HCT116 (cell line): ENCODE measurements around the gene TCEA3. TPM values are rescaled to one million over a fixed set of nuclear protein-coding genes. Genes with fewer than 3 reads are reported as not detected.

ENCODE experiments used
- ATAC-seq: fragments of 200-7000 bp; cut with Tn5 transposase; 2 replicates; pipeline ENCODE4 v1.9.1; 2020; ENCODE audit warnings: mild to moderate bottlenecking, moderate library complexity
- BruUV-seq: library from RNA; stranded (reverse); fragments of 400-500 nt; replicated peaks from 2 replicates; lab custom pipeline; 2021; lab: Mats Ljungman, UMichigan
- CTCF ChIA-PET: fragments of 300-600 bp; sonication (Branson Sonifier 250); formaldehyde crosslinking; loops from one replicate; lab custom pipeline; 2021; ENCODE audit warnings: antibody characterized with exemption; lab: Charles Lee
- POLR2A ChIA-PET: fragments of 300-600, 350-600 bp; sonication (Branson Sonifier 250); formaldehyde crosslinking; loops from one replicate; lab custom pipeline; 2021; ENCODE audit warnings: antibody characterized with exemption; lab: Charles Lee
- RAD21 ChIA-PET, 2 experiments: fragments of 300-600 bp; sonication (Branson Sonifier 250); formaldehyde crosslinking; loops; one replicate each; lab custom pipeline; 2023; ENCODE audit warnings: low total read pairs in 2 of 2; ENCODE audit not compliant: uncharacterized antibody in 2 of 2, unreplicated experiment in 2 of 2, low non-redundant PET in 1 of 2; lab: Charles Lee
- DNase-seq: peaks from one replicate; pipeline ENCODE4 v3.0.0-alpha.2; 2010; ENCODE audit warnings: low read depth, low spot score
- H2AFZ ChIP-seq: fragments of 200-600 bp; shearing (Covaris generic), sonication (generic); 2 replicates; pipeline ENCODE4 v1.6.1; 2017; ENCODE audit warnings: low read depth, mixed run types, mixed read lengths, antibody characterized with exemption, low read length; ENCODE audit not compliant: poor library complexity, severe bottlenecking
- H3K27ac ChIP-seq: 2 replicates; pipeline ENCODE4 v1.5.1; 2012; ENCODE audit warnings: low read depth, low read length
- H3K27me3 ChIP-seq: fragments of 200-600 bp; sonication (generic); 2 replicates; pipeline ENCODE4 v1.6.1; 2016; ENCODE audit warnings: mixed run types, low read length, mixed read lengths; ENCODE audit not compliant: insufficient read depth
- H3K36me3 ChIP-seq, 2 experiments: fragments of 200-500 bp in 1 of 2; fragments of 200-600 bp in 1 of 2; sonication (Bioruptor generic) in 1 of 2; sonication (generic) in 1 of 2; 2 replicates each; pipeline versions ENCODE4 v1.5.1 to v1.6.1; 2014 to 2016; ENCODE audit warnings: low read length in 2 of 2, inconsistent platforms in 1 of 2, mixed read lengths in 1 of 2, mixed run types in 1 of 2; ENCODE audit not compliant: insufficient read depth in 2 of 2, control insufficient read depth in 1 of 2
- H3K4me1 ChIP-seq, 2 experiments: fragments of 200-600 bp in 1 of 2; sonication (generic) in 1 of 2; 2 replicates each; pipeline versions ENCODE4 v1.5.1 to v1.6.1; 2012 to 2017; ENCODE audit warnings: low read length in 2 of 2, inconsistent platforms in 1 of 2, mild to moderate bottlenecking in 1 of 2, mixed read lengths in 1 of 2, mixed run types in 1 of 2, moderate library complexity in 1 of 2; ENCODE audit not compliant: insufficient read depth in 2 of 2, control insufficient read depth in 1 of 2
- H3K4me2 ChIP-seq: fragments of 200-600 bp; sonication (generic); 2 replicates; pipeline ENCODE4 v1.6.1; 2017; ENCODE audit warnings: mixed run types, low read length, mixed read lengths
- H3K4me3 ChIP-seq, 2 experiments: fragments of 200-600 bp in 1 of 2; sonication (generic) in 1 of 2; replicated peaks in 1 of 2; 2 replicates each; pipeline ENCODE4 v1.5.1; 2011 to 2016; ENCODE audit warnings: low read length in 2 of 2, control low read depth in 1 of 2, low read depth in 1 of 2, mild to moderate bottlenecking in 1 of 2, mixed read lengths in 1 of 2, mixed run types in 1 of 2
- H3K79me2 ChIP-seq: fragments of 200-600 bp; sonication (generic); 2 replicates; pipeline ENCODE4 v1.6.1; 2017; ENCODE audit warnings: mild to moderate bottlenecking, mixed run types, low read length, moderate library complexity, mixed read lengths; ENCODE audit not compliant: insufficient read depth
- H3K9ac ChIP-seq: fragments of 200-600 bp; sonication (generic); 2 replicates; pipeline ENCODE4 v1.6.1; 2016; ENCODE audit warnings: low read length, mixed read lengths
- H3K9me2 ChIP-seq: fragments of 200-600 bp; sonication (generic), shearing (Covaris generic); 2 replicates; pipeline ENCODE4 v1.6.1; 2017; ENCODE audit warnings: mixed run types, mild to moderate bottlenecking, moderate library complexity; ENCODE audit not compliant: insufficient read depth
- H3K9me3 ChIP-seq, 2 experiments: fragments of 200-500 bp in 1 of 2; fragments of 200-600 bp in 1 of 2; sonication (Bioruptor generic) in 1 of 2; sonication (generic) in 1 of 2; 2 replicates each; pipeline ENCODE4 v1.6.1; 2014 to 2017; ENCODE audit warnings: low read length in 2 of 2, mixed read lengths in 2 of 2, inconsistent platforms in 1 of 2, low read depth in 1 of 2, mild to moderate bottlenecking in 1 of 2, mixed run types in 1 of 2, moderate library complexity in 1 of 2; ENCODE audit not compliant: control insufficient read depth in 1 of 2, insufficient read depth in 1 of 2
- H4K20me1 ChIP-seq: fragments of 200-600 bp; sonication (generic), shearing (Covaris generic); 2 replicates; pipeline ENCODE4 v1.6.1; 2017; ENCODE audit warnings: mixed run types, mild to moderate bottlenecking, moderate library complexity; ENCODE audit not compliant: insufficient read depth
- CBX3 ChIP-seq: IDR thresholded peaks from 2 replicates; pipeline ENCODE4 v1.6.1; 2012; ENCODE audit warnings: low read depth
- ELF1 ChIP-seq: IDR thresholded peaks from 2 replicates; pipeline ENCODE4 v1.6.1; 2012; ENCODE audit warnings: low read depth, borderline replicate concordance
- EZH2 ChIP-seq: fragments of 200-600 bp; sonication (generic); IDR thresholded peaks from 2 replicates; pipeline ENCODE4 v1.6.1; 2017; ENCODE audit warnings: antibody characterized with exemption, mixed run types
- EZH2phosphoT487 ChIP-seq: fragments of 200-600 bp; IDR thresholded peaks from 2 replicates; pipeline ENCODE4 v1.6.1; 2018; ENCODE audit warnings: antibody characterized with exemption, borderline replicate concordance
- JUND ChIP-seq: IDR thresholded peaks from 2 replicates; pipeline ENCODE4 v1.6.1; 2012
- POLR2A ChIP-seq: IDR thresholded peaks from 2 replicates; pipeline ENCODE4 v1.7.0; 2011; ENCODE audit warnings: borderline replicate concordance; ENCODE audit not compliant: insufficient read depth, insufficient read length; ENCODE audit errors: extremely low read depth
- POLR2AphosphoS5 ChIP-seq: IDR thresholded peaks from 2 replicates; pipeline ENCODE4 v1.6.1; 2011; ENCODE audit warnings: mild to moderate bottlenecking, low read depth, low read length, moderate library complexity
- SRF ChIP-seq: IDR thresholded peaks from 2 replicates; pipeline ENCODE4 v1.6.1; 2012; ENCODE audit warnings: low read depth
- TCF7L2 ChIP-seq: IDR thresholded peaks from 2 replicates; pipeline ENCODE4 v1.7.0; 2011; ENCODE audit warnings: borderline replicate concordance, inconsistent platforms; ENCODE audit not compliant: insufficient read depth, insufficient read length; ENCODE audit errors: extremely low read depth
- YY1 ChIP-seq: IDR thresholded peaks from 2 replicates; pipeline ENCODE4 v1.6.1; 2011; ENCODE audit warnings: low read length, low read depth, moderate library complexity, mild to moderate bottlenecking; ENCODE audit not compliant: insufficient replicate concordance; ENCODE audit errors: extremely low read depth
- ZFX ChIP-seq: fragments of 450-650 bp; IDR thresholded peaks from 2 replicates; pipeline ENCODE4 v1.6.1; 2017
- intact Hi-C: fragments of 100-400 bp; cut with micrococcal nuclease; formaldehyde crosslinking; loops from 2 replicates; pipeline ENCODE4 v1.10.0; 2022
- total RNA-seq: library from RNA; stranded (reverse); gene quantifications from one replicate; pipeline ENCODE4 v1.2.1, GENCODE V29; 2021; ENCODE audit not compliant: unreplicated experiment
- TF ChIP-seq, protein P1 (sequence below): IDR thresholded peaks from 2 replicates; pipeline ENCODE4 v1.6.1; 2011; ENCODE audit warnings: mild to moderate bottlenecking, low read length, moderate library complexity; ENCODE audit not compliant: insufficient replicate concordance; ENCODE audit errors: extremely low read depth
- TF ChIP-seq, protein P2 (sequence below): IDR thresholded peaks from 2 replicates; pipeline ENCODE4 v1.6.1; 2012; ENCODE audit warnings: low read depth
- TF ChIP-seq, protein P3 (sequence below), 3 experiments: fragments of 200-600 bp in 1 of 3; sonication (generic) in 1 of 3; IDR thresholded peaks in 2 of 3; conservative IDR thresholded peaks in 1 of 3; 2 replicates each; pipeline ENCODE4 v1.5.1; 2012 to 2017; ENCODE audit warnings: low read depth in 2 of 3, low read length in 2 of 3, antibody characterized with exemption in 1 of 3, borderline replicate concordance in 1 of 3, control low read depth in 1 of 3, mild to moderate bottlenecking in 1 of 3, mixed read lengths in 1 of 3, mixed run types in 1 of 3, moderate library complexity in 1 of 3; ENCODE audit not compliant: insufficient read depth in 1 of 3
- TF ChIP-seq, protein P4 (sequence below): IDR thresholded peaks from 2 replicates; pipeline ENCODE4 v1.6.1; 2012

The TCEA3 gene
- total RNA-seq, 1 experiment from 2014 or later, result 3.7 TPM

DNA sequence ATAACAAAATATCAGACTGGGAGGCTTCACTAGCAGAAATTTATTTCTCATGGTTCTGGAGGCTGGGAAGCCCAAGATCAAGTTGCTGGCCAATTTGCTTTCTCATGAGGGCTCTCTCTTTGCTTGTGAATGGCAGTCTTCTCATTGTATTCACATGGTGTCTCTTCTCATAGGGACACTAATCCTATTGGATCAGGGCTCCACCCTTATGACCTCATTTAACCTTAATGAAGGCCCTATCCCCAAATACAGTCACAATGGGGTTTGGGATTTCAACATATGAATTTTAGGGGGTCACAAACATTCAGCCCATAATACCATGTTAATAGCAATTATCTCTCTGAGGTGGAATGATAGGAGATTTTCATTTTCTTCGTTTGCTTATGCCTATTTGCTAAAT, 25.3 kb downstream of the TCEA3 start:
- RAD21 ChIA-PET, result interaction anchor here in 1 of 2 experiments (0.6 kb wide), 1 partner anchor 305 kb away, joined by 3 read pairs; no protein-coding TSS in a partner anchor
- Histone ChIP-seq H3K4me1 (peaks cover 18 to 33% of the 10 kb centered on the region in 2 experiments), H3K4me3 (no peak overlapping the region), H3K9me2 (no peaks in the 10 kb centered on the region), H3K27ac (no peak overlapping the region), H3K79me2 (no peaks in the 10 kb centered on the region), H4K20me1 (no peaks in the 10 kb centered on the region), H3K9ac (no peak overlapping the region), H2AFZ (no peak overlapping the region), H3K27me3 (no peaks in the 10 kb centered on the region), H3K36me3 (no peaks in the 10 kb centered on the region), H3K4me2 (no peak overlapping the region)
- CTCF ChIA-PET, result no interaction called here
- POLR2A ChIA-PET, result no interaction called here
- intact Hi-C loops, result no loop called here
- DNase-seq, result no peak
- BruUV-seq, result no TSS peak
- no peak for TF ChIP-seq CBX3
- TF ChIP-seq, protein P1, sequence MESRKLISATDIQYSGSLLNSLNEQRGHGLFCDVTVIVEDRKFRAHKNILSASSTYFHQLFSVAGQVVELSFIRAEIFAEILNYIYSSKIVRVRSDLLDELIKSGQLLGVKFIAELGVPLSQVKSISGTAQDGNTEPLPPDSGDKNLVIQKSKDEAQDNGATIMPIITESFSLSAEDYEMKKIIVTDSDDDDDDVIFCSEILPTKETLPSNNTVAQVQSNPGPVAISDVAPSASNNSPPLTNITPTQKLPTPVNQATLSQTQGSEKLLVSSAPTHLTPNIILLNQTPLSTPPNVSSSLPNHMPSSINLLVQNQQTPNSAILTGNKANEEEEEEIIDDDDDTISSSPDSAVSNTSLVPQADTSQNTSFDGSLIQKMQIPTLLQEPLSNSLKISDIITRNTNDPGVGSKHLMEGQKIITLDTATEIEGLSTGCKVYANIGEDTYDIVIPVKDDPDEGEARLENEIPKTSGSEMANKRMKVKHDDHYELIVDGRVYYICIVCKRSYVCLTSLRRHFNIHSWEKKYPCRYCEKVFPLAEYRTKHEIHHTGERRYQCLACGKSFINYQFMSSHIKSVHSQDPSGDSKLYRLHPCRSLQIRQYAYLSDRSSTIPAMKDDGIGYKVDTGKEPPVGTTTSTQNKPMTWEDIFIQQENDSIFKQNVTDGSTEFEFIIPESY, result no peak
- TF ChIP-seq SRF, result no peak
- TF ChIP-seq, protein P2, sequence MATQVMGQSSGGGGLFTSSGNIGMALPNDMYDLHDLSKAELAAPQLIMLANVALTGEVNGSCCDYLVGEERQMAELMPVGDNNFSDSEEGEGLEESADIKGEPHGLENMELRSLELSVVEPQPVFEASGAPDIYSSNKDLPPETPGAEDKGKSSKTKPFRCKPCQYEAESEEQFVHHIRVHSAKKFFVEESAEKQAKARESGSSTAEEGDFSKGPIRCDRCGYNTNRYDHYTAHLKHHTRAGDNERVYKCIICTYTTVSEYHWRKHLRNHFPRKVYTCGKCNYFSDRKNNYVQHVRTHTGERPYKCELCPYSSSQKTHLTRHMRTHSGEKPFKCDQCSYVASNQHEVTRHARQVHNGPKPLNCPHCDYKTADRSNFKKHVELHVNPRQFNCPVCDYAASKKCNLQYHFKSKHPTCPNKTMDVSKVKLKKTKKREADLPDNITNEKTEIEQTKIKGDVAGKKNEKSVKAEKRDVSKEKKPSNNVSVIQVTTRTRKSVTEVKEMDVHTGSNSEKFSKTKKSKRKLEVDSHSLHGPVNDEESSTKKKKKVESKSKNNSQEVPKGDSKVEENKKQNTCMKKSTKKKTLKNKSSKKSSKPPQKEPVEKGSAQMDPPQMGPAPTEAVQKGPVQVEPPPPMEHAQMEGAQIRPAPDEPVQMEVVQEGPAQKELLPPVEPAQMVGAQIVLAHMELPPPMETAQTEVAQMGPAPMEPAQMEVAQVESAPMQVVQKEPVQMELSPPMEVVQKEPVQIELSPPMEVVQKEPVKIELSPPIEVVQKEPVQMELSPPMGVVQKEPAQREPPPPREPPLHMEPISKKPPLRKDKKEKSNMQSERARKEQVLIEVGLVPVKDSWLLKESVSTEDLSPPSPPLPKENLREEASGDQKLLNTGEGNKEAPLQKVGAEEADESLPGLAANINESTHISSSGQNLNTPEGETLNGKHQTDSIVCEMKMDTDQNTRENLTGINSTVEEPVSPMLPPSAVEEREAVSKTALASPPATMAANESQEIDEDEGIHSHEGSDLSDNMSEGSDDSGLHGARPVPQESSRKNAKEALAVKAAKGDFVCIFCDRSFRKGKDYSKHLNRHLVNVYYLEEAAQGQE, result no peak
- TF ChIP-seq ELF1, result no peak
- TF ChIP-seq, protein P3, sequence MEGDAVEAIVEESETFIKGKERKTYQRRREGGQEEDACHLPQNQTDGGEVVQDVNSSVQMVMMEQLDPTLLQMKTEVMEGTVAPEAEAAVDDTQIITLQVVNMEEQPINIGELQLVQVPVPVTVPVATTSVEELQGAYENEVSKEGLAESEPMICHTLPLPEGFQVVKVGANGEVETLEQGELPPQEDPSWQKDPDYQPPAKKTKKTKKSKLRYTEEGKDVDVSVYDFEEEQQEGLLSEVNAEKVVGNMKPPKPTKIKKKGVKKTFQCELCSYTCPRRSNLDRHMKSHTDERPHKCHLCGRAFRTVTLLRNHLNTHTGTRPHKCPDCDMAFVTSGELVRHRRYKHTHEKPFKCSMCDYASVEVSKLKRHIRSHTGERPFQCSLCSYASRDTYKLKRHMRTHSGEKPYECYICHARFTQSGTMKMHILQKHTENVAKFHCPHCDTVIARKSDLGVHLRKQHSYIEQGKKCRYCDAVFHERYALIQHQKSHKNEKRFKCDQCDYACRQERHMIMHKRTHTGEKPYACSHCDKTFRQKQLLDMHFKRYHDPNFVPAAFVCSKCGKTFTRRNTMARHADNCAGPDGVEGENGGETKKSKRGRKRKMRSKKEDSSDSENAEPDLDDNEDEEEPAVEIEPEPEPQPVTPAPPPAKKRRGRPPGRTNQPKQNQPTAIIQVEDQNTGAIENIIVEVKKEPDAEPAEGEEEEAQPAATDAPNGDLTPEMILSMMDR (IDR thresholded peaks at IDR 0.05 in 2 of 3, conservative IDR thresholded peaks at IDR 0.05 in 1 of 3; ENCODE audit: borderline replicate concordance in 1 of 3, insufficient read depth in 1 of 3, low read depth in 2 of 3, low read length in 2 of 3), result no peak
- TF ChIP-seq ZFX, result no peak
- no peak for TF ChIP-seq JUND
- TF ChIP-seq, protein P4, sequence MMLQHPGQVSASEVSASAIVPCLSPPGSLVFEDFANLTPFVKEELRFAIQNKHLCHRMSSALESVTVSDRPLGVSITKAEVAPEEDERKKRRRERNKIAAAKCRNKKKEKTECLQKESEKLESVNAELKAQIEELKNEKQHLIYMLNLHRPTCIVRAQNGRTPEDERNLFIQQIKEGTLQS, result no peak
- TF ChIP-seq YY1, result no peak
- TF ChIP-seq POLR2A, result no peak
- no peak for TF ChIP-seq EZH2phosphoT487
- no peak for TF ChIP-seq POLR2AphosphoS5
- TF ChIP-seq EZH2, result no peak
- no peak for TF ChIP-seq TCF7L2
- TF ChIP-seq, all 23 proteins: peak for 0
- ATAC-seq, result no peak
- no peaks in the 10 kb centered on the region for H3K9me3 ChIP-seq
